GM21447 (cell line): ENCODE measurements around the gene IFNA5.

Experiments used
- ATAC-seq: cut with Tn5 transposase; IDR thresholded peaks from one replicate; pipeline ENCODE4 v1.9.1; 2021; ENCODE audit not compliant: unreplicated experiment

Gene IFNA5

GRCh38 chr9:21305213-21305612 is at the start of gene IFNA5:
TSS of gene IFNA5 (minus strand) at chr9:21305313. CDS start at chr9:21305256, 57 bp downstream.
- no peak for ATAC-seq

GRCh38 chr9:21350787-21351186 is 45.7 kb upstream of the IFNA5 start, which contains the start of gene IFNA6:
TSS of gene IFNA6 (minus strand) at chr9:21350887. CDS start at chr9:21350887, 0 bp downstream.
- ATAC-seq, result no peak

GRCh38 chr9:21348430-21348970 is 43.4 kb upstream of the IFNA5 start:
- ATAC-seq, result no peak

- ATAC-seq, result no peak
These were observed 35.6 kb upstream of the IFNA5 start for GRCh38 chr9:21340735-21341134.

- no peak for ATAC-seq
These were observed 31.3 kb upstream of the IFNA5 start for GRCh38 chr9:21336457-21336856.

- ATAC-seq, result peak; percentile 89
These were observed 29.9 kb upstream of the IFNA5 start, which contains the start of gene KLHL9 for GRCh38 chr9:21334701-21335632. TSS of gene KLHL9 (minus strand) at chr9:21335404. CDS start at chr9:21334859, 545 bp downstream.

- ATAC-seq, result no peak
These were observed 28.1 kb upstream of the IFNA5 start for GRCh38 chr9:21333226-21333625.

GRCh38 chr9:21331676-21332402 is 26.7 kb upstream of the IFNA5 start:
- ATAC-seq, result no peak

GRCh38 chr9:21326526-21327139 is 21.5 kb upstream of the IFNA5 start:
- peak; percentile 80 for ATAC-seq

- no peak for ATAC-seq
These were observed 18.9 kb upstream of the IFNA5 start for GRCh38 chr9:21324047-21324446.

- ATAC-seq, result no peak
These were observed 17.9 kb upstream of the IFNA5 start for GRCh38 chr9:21322911-21323461.

GRCh38 chr9:21320465-21320864 is 15.4 kb upstream of the IFNA5 start:
- ATAC-seq, result no peak

- peak; percentile 81 for ATAC-seq
These were observed 13.1 kb upstream of the IFNA5 start for GRCh38 chr9:21317956-21318923.

- ATAC-seq, result no peak
These were observed 11.7 kb upstream of the IFNA5 start for GRCh38 chr9:21316860-21317259.

- no peak for ATAC-seq
These were observed 11.1 kb upstream of the IFNA5 start for GRCh38 chr9:21316032-21316842.

- ATAC-seq, result no peak
These were observed 9.0 kb upstream of the IFNA5 start for GRCh38 chr9:21314152-21314551.

GRCh38 chr9:21311889-21312288 is 6.8 kb upstream of the IFNA5 start:
- no peak for ATAC-seq

GRCh38 chr9:21295992-21296391 is 9.1 kb downstream of the IFNA5 start:
- no peak for ATAC-seq
